PC-3 (cell line): ENCODE results near the gene RAB31.

Experiments
- CTCF ChIP-seq: fragments of 300-600 bp; sonication (generic); conservative IDR thresholded peaks from 2 replicates; pipeline ENCODE4 v1.5.1; 2017; ENCODE audit warnings: antibody characterized with exemption, low read depth, mild to moderate bottlenecking, low read length
- EZH2phosphoT487 ChIP-seq: fragments of 300-600 bp; sonication (generic); IDR thresholded peaks from 2 replicates; pipeline ENCODE4 v1.6.1; 2018; ENCODE audit warnings: mild to moderate bottlenecking, antibody characterized with exemption, low read length, borderline replicate concordance

DNA sequence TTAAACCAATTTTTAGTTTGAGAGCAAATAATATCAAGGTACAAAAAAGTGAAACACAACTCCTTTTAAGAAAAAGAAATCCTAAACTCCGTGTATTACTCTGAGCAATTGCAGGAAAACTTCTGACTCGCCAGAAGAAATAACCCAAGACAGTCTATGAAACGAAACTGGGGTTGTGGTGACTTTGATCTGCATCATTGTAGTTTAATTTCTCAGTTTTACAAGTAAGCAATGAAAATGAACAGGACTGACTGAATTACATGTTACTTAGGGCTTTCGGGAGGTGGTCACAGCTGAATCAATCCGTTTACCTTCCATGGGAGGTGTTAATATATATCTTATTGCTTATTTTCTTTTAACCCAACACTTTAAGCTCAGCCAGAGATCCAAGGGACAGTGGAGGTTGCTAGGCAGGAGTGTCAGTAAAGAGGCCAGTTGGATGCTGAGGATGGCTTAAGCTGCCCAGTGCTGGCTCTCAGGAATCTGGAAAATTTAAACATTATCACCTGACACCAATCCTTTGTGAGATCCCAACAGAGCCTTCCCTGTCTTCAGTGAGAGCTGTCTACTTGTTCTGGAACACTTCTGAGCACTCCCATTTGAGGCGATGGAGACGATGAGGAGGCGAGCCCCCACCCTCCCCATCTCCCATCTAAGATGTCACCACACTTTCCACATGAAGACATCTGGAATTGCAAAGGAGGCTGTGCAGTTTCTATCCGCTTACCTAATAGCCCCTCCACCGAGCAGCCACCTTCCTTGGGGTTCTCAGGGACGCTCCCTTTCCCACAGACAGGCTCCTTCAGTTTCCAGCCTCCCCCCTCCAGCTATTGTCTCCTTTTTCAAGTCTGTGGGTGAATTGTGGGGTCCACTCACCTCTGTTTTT lies 3.6 kb upstream of the RAB31 start:
- TF ChIP-seq CTCF, result no peak
- TF ChIP-seq EZH2phosphoT487, result no peak
